Stimulated activated CD4-positive, alpha-beta T cell treated with anti-CD3 and anti-CD28 coated beads, Interleukin-12 subunit alpha, Interleukin-12 subunit beta, amount 100 ng/mL, for 24 hours (primary cell): ENCODE results near the gene SOS2.

ENCODE experiments used
- DNase-seq, 2 experiments: peaks; one replicate each; pipeline ENCODE4 v3.0.0-alpha.2; 2020; ENCODE audit warnings: low read depth in 2 of 2

The SOS2 gene

GRCh38 chr14:50231475-50232275, at the start of gene SOS2:
Gene SOS2, minus strand, starts transcription at chr14:50231578. Its CDS starts 295 bp downstream, at chr14:50231283.
- DNase-seq = peak; percentile 57 to 70

GRCh38 chr14:50272498-50272897, 41.1 kb upstream of the SOS2 start:
- DNase-seq = no peak

DNA sequence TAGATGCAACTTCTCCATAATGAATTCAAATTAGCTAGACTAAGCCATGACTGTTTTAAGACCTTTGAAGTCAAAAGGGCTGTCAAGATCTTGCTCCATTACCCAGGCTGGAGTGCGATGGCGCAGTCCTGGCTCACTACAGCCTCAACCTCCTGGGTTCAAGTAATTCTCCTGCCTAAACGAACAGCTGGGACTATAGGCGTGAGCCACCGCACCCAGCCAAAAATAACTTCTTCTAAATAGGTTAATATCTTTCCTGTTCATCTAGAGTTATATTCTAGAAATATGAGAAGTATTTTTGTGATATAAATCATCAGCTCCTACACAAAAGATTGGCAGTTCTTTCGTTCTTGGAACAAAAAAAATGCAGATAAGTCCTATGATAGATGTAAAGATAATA, 39.6 kb upstream of the SOS2 start:
- DNase-seq = no peak

- no peak for DNase-seq
Measured at GRCh38 chr14:50265029-50265428, 33.7 kb upstream of the SOS2 start.

DNA sequence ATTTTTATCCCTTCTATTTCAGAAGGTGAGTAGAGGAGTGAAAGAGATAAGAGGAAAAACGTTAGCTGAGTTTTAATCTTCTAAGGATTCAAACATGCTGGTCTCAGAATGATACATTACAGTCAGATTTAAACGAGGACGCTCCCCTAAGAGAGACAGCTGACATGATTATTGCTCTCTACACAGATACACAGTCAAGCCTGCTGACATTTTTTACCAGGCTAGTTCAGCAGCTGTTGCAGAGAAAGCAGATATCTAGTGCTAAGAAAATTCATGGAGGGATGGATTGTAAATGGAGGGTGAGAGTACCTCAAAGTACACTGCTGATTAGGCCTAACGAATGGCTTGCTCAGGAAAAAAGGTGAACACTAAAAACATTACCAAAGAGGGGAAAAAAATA, 31.9 kb upstream of the SOS2 start:
- DNase-seq = no peak

- DNase-seq = no peak
Measured at GRCh38 chr14:50262865-50263264, 31.5 kb upstream of the SOS2 start.

GRCh38 chr14:50260511-50260910, 29.1 kb upstream of the SOS2 start:
- DNase-seq = no peak

GRCh38 chr14:50260072-50260471, 28.7 kb upstream of the SOS2 start:
- no peak for DNase-seq

GRCh38 chr14:50257732-50258131, 26.4 kb upstream of the SOS2 start:
- DNase-seq = no peak

DNA sequence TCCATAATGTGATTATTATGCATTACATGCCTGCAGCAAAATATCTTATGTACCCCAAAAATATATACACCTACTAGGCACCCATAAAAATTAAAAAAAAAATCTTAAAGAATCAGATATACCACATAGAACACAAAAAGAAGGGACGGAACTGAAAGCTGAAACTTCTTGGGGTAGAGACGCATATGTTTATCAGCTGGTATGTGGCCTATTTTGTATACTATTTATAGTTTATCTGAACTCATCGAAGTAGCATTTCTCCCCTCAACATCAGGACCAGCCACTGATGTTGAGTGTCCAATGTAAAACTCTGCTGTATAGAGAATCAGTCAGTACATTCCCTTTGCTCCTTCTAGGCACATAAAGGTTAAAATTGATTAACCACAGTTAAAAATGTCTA, 22.9 kb upstream of the SOS2 start:
- no peak for DNase-seq

- DNase-seq = no peak
Measured at GRCh38 chr14:50249136-50249775, 17.9 kb upstream of the SOS2 start.

DNA sequence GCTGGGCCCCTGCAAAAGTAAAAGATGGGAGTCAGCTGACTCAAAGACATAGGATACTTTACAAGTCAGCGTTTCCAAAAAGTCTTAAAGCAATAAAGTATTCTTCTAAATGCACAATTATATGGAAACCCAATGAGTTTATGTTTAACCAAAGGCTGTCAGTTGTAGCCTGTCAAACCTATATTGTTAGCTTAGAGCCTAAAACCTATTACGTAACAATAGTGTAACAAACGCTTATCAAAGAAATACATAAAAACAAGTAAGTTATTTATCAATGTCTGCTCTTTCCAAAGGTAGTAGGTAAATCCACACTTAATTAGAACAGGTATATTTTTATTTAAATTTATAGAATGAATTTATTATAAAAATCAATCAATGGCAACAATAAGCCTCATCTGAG, 15.9 kb upstream of the SOS2 start:
- DNase-seq = no peak

GRCh38 chr14:50242566-50243310, 11.4 kb upstream of the SOS2 start:
- no peak for DNase-seq

DNA sequence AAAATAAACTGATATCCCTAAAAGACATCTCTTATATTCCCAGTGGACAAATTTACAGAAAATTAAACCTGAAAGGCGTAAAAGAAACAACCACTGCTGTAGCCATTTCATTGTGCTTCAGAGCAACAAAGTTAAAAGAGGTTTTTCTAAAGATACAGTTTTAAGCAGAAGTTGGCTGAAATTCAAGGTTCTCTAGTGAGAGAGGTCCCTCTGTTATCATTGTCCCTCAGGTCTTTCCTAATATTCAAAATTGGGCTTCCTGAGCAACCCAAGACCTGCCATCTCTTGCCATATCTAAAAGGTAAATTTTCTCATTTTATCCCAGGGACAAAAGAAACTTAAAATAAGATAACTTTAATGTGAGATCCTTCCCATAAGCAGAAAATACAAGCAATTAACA, 10.7 kb upstream of the SOS2 start:
- no peak for DNase-seq

DNA sequence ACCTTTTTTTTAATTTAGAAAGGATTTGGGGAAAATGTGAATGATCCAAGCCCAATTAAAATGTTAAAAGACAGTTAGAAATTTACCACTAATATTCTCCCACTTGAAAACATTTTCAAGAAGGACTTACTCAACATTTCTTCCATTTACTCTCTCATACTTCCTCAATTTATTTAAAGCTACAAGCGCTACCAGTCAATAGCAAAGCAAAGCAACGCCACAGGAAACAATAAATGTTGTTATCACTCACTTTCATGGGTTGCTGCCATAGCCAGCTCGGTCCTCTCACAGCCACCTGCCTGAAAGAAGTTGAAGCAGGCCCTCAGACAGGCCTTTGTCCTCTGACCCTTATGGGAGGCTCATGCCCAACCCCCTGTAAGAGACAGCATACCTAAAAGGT, 6.0 kb upstream of the SOS2 start:
- DNase-seq = no peak

DNA sequence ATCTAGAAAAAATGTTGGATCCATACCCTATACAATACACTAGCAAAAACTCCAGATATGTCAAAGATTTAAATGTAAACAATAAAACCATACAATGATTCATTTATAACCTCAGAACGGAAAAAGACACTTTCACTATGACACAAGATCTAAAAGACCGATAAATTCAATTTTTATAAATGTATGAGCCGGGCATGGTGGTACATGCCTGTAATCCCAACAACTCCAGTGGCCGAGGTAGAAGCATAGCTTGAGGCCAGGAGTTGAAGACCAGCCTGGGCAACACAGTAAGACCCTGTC, 2.5 kb upstream of the SOS2 start:
- no peak for DNase-seq

GRCh38 chr14:50233166-50233950, 2.0 kb upstream of the SOS2 start:
- DNase-seq = no peak

DNA sequence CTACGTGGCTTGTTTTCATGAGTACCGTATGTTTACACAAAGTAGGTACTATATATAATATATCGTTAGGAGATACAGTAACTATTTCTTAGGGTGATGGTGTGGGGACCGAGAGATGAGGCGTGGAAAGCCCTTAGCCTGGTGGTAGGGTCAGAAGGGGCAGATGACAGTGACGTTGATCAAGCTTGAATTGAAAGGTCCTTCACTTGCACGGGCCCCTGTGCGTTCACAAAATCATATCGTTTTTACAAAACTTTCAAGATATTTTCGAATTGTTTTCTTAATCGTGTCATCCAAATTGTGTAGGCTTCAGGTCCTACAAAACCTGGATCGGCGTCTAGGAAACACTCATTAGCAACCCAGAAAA, 881 bp upstream of the SOS2 start:
- DNase-seq = no peak

DNA sequence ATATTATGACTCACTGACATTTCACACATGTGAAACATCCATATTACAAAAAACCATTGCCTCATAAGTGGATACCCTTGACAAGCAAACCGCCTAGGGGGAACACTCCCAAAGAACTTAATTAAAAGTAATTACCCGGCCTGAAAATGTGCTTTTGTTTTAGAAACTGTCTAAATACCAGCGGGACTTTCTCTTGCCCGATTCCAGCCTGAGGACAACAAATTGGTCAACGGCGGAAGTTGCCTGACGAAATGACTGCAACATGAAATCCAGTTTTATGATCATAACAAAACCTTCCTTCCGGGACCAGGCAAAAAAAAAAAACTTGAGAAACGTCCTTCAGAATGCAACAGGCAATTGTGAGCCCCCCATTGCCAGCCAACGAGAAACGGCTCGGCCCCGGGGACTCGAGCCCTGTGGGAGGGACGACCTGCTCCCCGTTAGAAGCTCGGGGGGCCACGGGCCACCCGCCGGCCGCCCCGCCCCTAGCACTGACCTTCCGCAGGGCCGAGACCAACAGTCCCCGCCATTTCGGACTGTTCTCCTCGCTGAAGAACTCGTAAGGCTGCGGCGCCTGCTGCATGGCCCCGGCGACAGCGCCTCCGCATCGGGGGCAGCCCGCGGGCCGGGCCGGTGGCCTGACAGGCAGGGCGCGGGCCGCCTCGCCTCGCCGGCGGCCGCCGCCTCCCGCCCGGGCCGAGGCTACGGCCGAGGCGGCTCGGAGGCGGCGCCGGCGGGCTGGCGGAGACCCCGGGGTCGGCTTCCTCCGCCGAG, 490 bp downstream of the SOS2 start:
- DNase-seq = no peak

- no peak for DNase-seq
Measured at GRCh38 chr14:50230401-50230700, 1.0 kb downstream of the SOS2 start.

DNA sequence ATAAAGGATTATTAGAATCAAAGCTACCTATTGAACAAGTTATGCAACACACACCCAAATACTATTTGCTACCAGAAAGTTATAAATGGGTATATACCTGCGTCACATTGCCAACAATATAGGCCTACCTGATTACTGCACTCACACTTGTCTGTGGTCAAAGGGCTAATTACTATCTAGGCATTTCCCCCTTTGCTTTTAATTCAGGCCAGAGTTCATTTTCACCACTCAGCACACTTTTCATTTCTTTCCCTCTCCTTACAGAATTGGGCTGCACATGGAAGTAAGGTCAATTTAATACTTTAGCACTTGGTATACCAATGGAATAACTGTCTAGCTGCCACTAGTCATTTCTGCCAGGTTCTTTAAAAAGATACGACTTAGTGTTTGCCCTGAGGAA, 1.7 kb downstream of the SOS2 start:
- no peak for DNase-seq

- DNase-seq = no peak
Measured at GRCh38 chr14:50228313-50228712, 3.1 kb downstream of the SOS2 start.
